Fibroblast of villous mesenchyme (primary cell): ENCODE measurements around the gene PTPRE. TPM values are rescaled to one million over a fixed set of nuclear protein-coding genes. Genes with fewer than 3 reads are reported as not detected.

Experiments
- DNase-seq: peaks from one replicate; pipeline ENCODE4 v3.0.0-alpha.2; 2010; ENCODE audit warnings: low read depth
- H3K4me3 ChIP-seq: 2 replicates; pipeline ENCODE4 v1.5.1; 2011; ENCODE audit warnings: low read depth, mild to moderate bottlenecking, low read length
- total RNA-seq: library from RNA; depleted of rRNA; stranded (reverse); fragments of >200 nt; gene quantifications from 2 replicates; pipeline ENCODE4 v1.2.3, GENCODE V29; 2012
- TF ChIP-seq, protein P1 (sequence below): IDR thresholded peaks from 2 replicates; pipeline ENCODE4 v1.5.1; 2012; ENCODE audit warnings: low read depth, mild to moderate bottlenecking, low read length; ENCODE audit not compliant: insufficient read depth

The PTPRE gene
- total RNA-seq, 1 donor: 11.2 TPM

DNA sequence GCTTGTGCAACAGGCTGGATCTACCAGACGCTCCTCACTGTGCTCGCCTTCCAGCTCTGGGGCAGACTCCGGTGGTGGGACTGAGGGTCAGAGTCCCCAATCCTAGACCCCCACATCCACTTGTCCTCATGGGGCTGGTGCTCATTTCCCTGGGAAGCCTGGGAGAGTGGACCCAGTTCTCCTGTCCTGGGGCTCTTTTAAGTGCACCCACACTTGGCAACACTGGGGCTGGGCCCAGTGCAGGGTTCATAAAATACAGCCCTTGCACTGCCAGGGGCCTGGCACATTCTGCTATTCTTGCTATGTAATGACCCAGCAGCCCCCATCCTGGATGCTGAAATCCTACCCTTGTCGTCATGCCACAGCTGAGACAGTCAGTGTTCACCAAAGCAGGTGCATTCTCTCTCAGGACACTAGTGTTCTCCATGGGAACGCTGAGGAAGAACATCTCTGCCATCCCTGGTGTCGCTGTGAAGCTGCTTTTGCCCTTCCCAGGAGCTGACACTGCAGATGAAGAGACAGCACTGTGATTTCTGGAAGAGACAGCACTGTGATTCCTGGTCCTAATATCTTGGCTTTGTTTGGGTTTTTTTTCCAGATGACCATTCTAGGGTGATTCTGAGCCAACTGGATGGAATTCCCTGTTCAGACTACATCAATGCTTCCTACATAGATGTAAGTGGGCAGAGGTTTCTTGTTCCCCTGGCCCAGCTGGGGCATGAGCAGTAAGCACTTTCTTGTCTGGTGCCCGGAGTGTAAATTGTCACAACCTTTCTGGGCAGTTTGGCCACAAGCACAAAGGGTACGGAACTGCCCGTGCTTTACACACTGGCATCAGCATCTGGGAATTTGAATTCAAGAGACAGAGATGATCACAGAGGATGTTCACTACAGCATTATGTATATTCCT lies 153.7 kb downstream of the PTPRE start:
- H3K4me3 ChIP-seq: no peak overlapping the region
- no peak for DNase-seq
- TF ChIP-seq, protein P1, sequence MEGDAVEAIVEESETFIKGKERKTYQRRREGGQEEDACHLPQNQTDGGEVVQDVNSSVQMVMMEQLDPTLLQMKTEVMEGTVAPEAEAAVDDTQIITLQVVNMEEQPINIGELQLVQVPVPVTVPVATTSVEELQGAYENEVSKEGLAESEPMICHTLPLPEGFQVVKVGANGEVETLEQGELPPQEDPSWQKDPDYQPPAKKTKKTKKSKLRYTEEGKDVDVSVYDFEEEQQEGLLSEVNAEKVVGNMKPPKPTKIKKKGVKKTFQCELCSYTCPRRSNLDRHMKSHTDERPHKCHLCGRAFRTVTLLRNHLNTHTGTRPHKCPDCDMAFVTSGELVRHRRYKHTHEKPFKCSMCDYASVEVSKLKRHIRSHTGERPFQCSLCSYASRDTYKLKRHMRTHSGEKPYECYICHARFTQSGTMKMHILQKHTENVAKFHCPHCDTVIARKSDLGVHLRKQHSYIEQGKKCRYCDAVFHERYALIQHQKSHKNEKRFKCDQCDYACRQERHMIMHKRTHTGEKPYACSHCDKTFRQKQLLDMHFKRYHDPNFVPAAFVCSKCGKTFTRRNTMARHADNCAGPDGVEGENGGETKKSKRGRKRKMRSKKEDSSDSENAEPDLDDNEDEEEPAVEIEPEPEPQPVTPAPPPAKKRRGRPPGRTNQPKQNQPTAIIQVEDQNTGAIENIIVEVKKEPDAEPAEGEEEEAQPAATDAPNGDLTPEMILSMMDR: no peak

DNA sequence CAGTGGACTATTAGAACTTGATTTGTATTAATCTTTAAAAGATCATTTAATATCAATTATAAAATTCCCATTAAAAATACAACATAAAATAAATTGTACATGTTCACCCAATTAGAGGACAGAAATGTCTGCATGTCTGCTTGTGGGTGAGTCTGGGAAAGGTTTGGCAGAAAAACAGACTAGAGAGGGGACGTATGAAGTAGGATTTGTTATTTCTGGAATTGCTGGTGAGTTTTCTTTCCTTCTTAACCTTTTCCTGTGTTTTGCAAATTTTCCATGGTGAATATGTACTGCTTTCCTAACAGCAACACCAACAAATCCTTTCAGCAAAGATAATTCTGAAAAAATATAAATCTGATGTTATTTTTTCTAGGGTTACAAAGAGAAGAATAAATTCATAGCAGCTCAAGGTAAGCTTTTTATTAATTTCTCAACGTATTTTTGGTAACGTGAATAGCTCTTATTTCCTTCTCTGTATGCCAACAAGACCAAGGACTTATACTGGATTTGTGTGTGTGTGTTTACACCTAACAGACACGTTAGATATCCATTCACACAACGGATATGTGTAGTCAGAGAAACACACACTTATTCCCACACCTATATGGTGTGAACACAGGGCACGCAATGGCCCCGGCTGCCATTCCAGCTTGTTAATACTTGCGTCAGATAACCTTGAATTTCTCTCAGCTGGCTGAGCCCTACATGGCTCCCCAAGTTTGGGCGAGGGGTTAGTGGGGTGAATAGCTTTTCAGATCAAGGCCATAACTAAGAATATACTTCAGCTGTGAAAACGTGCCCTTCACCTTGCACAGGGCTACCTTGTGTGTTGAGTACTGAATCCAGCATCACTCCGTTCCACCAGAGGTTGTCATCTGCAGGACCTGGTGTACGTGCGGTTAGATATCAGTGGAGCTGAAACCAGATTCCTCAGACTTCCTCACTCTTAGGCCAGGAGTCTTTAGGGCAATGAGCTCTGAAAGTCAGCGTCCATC lies 154.7 kb downstream of the PTPRE start:
- TF ChIP-seq, protein P1: no peak
- H3K4me3 ChIP-seq: no peak overlapping the region
- DNase-seq: no peak

DNA sequence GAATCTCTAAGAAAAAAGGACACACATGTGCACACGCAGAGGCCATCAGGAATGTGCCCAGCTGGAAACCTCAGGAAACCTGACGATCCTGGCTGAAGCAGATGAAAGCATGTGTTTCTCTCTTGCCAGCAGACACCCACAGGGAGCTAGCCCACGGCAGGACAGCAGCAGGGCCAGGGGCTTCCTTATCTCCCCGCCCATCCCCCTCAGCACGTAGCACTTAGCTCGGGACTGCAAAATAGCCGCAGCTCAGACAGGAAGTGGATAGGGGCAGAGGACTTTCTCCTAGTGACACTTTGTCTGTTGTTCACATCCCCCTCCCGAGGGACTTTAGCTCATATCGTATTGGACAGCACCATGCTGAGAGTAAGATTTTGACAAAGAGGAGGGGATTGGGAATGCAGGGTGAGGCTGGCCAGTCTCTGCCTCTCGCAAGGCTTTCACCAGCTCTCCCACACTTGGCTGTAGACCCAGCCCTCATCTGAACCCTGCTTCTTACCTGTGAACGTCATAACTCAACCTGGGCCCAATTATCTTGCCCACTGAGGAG lies 155.5 kb downstream of the PTPRE start:
- peak; percentile 17 for DNase-seq
- TF ChIP-seq, protein P1: no peak
- no peak overlapping the region for H3K4me3 ChIP-seq

DNA sequence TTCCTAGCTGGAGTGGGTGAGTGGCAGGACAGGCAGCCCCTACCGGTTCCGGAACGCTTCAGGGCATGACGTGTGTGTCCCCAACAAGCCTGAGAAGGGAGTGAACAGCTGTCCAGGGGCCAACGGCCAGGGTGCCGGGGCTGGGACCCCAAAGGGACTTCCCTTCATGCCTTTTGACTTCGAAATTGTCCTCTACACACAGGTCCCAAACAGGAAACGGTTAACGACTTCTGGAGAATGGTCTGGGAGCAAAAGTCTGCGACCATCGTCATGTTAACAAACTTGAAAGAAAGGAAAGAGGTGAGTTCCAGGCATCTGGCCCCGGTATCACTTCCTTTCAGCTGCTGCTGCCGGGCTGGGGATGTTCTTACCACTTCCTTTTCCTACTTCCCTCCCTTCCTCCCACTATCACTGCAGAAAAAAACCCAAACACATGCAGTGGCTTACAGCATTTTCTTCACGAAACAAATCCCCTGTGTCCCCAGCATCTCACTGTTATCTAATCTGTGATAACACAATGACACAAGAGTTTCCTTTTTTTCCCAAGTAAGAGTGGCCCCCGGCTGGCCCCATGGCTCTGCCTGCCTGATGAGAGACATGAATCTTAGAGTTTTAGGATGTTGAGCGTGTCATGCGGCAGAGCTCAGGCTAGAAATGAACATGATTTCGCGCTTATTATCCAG lies 156.1 kb downstream of the PTPRE start:
- H3K4me3 ChIP-seq: no peak overlapping the region
- TF ChIP-seq, protein P1: no peak
- peak; percentile 13 for DNase-seq

DNA sequence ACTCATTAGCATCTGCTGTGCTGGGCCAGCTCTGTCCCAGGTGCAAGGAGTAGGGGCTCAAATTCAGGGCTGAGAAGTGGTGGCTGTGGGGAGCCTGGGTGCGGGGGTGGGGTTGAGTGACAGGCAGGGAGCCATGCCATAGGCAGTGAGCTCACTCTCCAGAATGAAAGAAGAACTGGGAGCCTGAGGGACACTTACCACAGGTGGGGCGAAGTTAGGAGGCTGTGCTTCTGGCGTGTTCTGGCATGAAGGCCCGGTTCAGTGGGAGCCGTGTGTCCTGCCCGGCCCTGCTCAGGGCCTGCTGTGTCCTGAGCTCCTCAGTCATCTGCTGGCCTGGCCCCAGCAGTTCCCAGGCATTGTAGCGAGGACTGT lies 156.8 kb downstream of the PTPRE start:
- no peak overlapping the region for H3K4me3 ChIP-seq
- TF ChIP-seq, protein P1: no peak
- no peak for DNase-seq
